ENCODE results near the gene COMT. TPM values are rescaled to one million over a fixed set of nuclear protein-coding genes. Genes with fewer than 3 reads are reported as not detected.

Gene COMT
- total and polyA plus RNA-seq, 9 of the 15 experiments (the other 6 are each of a cell fraction or from before 2014, with no cell fraction given) = 12.5 to 351 (median 155) TPM

GRCh38 chr22:19923914-19924513, 17.6 kb upstream of the COMT start (continued):
- TF ChIP-seq MGA (IDR thresholded peaks at IDR 0.05) = no peak
- no peak for TF ChIP-seq ZNF436 (CRISPR knock-in tag; IDR thresholded peaks at IDR 0.05)
- TF ChIP-seq HNRNPK (IDR thresholded peaks at IDR 0.05; ENCODE audit: low read depth, low read length, poor library complexity, severe bottlenecking) = no peak
- TF ChIP-seq GABPB2 (CRISPR knock-in tag; conservative IDR thresholded peaks at IDR 0.05) = no peak
- TF ChIP-seq CBFB (CRISPR knock-in tag; IDR thresholded peaks at IDR 0.05) = no peak
- TF ChIP-seq ETV1 (tag; conservative IDR thresholded peaks at IDR 0.05; ENCODE audit: low read depth) = no peak
- no peak for TF ChIP-seq EP400 (IDR thresholded peaks at IDR 0.05)
- no peak; the same call in 1 of the 2 replicates for TF ChIP-seq ETV5 (CRISPR knock-in tag; IDR thresholded peaks at IDR 0.05; ENCODE audit: low read depth)
- no peak for TF ChIP-seq ZNF561 (CRISPR knock-in tag; conservative IDR thresholded peaks at IDR 0.05)
- no peak; the same call in 1 of the 2 replicates for TF ChIP-seq CEBPG (CRISPR knock-in tag; IDR thresholded peaks at IDR 0.05)
- TF ChIP-seq CEBPG (tag; conservative IDR thresholded peaks at IDR 0.05 in 1 of 2, IDR thresholded peaks at IDR 0.05 in 1 of 2) = no peak
- TF ChIP-seq CREB1 (IDR thresholded peaks at IDR 0.05) = no peak
- TF ChIP-seq CREB1 (CRISPR knock-in tag; IDR thresholded peaks at IDR 0.05) = no peak
- TF ChIP-seq SFPQ (IDR thresholded peaks at IDR 0.05; ENCODE audit: low read depth, low read length) = no peak
